B cell (primary cell): ENCODE results near the gene MAN2A2. TPM values are rescaled to one million over a fixed set of nuclear protein-coding genes. Genes with fewer than 3 reads are reported as not detected.

ENCODE experiments used
- ATAC-seq: fragments of 200-7000 bp; cut with Tn5 transposase; one replicate; pipeline ENCODE4 v1.10.0; 2021; ENCODE audit warnings: low read depth, mild to moderate bottlenecking, moderate number of reproducible peaks, moderate library complexity
- CTCF ChIA-PET: fragments of 350-600 bp; sonication (Branson Sonifier 250); formaldehyde crosslinking; loops from one replicate; lab custom pipeline; 2021; ENCODE audit warnings: antibody characterized with exemption, inconsistent platforms; lab: Charles Lee
- POLR2A ChIA-PET: fragments of 350-600 bp; sonication (Branson Sonifier 250); formaldehyde crosslinking; loops from one replicate; lab custom pipeline; 2021; ENCODE audit warnings: antibody characterized with exemption; lab: Charles Lee
- DNase-seq: peaks from one replicate; pipeline ENCODE4 v3.0.0; 2013
- H2AFZ ChIP-seq: 2 replicates; pipeline ENCODE4 v1.6.1; 2012; ENCODE audit warnings: mild to moderate bottlenecking, low read depth, low read length; ENCODE audit not compliant: insufficient read depth, poor library complexity, severe bottlenecking
- H3K27ac ChIP-seq, 2 donors: 1 replicate in 1 of 2; 2 replicates in 1 of 2; pipeline ENCODE4 v1.5.1; 2012 to 2013; ENCODE audit warnings: low read length in 2 of 2, mild to moderate bottlenecking in 2 of 2, moderate library complexity in 1 of 2
- H3K27me3 ChIP-seq, 4 experiments: fragments of 200-600 bp in 1 of 4; sonication (generic) in 1 of 4; replicated peaks in 1 of 4; 1 replicate in 2 of 4; 2 replicates in 2 of 4; pipeline versions ENCODE4 v1.6.1 to v1.7.0; 2013 to 2016; ENCODE audit warnings: low read length in 3 of 4, mild to moderate bottlenecking in 2 of 4, mixed read lengths in 1 of 4, moderate library complexity in 1 of 4; ENCODE audit not compliant: insufficient read depth in 4 of 4, control insufficient read depth in 3 of 4; ENCODE audit errors: control extremely low read depth in 1 of 4
- H3K36me3 ChIP-seq, 2 experiments: replicated peaks in 1 of 2; 1 replicate in 1 of 2; 2 replicates in 1 of 2; pipeline versions ENCODE4 v1.6.1 to v1.7.1; 2013; ENCODE audit warnings: low read length in 1 of 2; ENCODE audit not compliant: insufficient read depth in 2 of 2, control insufficient read depth in 1 of 2; ENCODE audit errors: control extremely low read depth in 1 of 2, extremely low read depth in 1 of 2
- H3K4me1 ChIP-seq, 2 donors: fragments of 200-600 bp in 1 of 2; sonication (generic) in 1 of 2; 1 replicate in 1 of 2; 2 replicates in 1 of 2; pipeline versions ENCODE4 v1.5.1 to v1.6.1; 2013 to 2017; ENCODE audit warnings: low read length in 2 of 2; ENCODE audit not compliant: control insufficient read depth in 2 of 2, insufficient read depth in 2 of 2
- H3K4me2 ChIP-seq: replicated peaks from 2 replicates; pipeline ENCODE3; 2012; ENCODE audit warnings: mild to moderate bottlenecking, low read depth, low read length; ENCODE audit not compliant: poor library complexity, severe bottlenecking
- H3K4me3 ChIP-seq, 5 experiments: fragments of 200-600 bp in 1 of 5; sonication (generic) in 1 of 5; 1 replicate in 3 of 5; 2 replicates in 2 of 5; pipeline versions ENCODE4 v1.5.1 to v1.7.0; 2011 to 2016; ENCODE audit warnings: low read length in 4 of 5, mild to moderate bottlenecking in 4 of 5, low read depth in 2 of 5, control low read depth in 1 of 5, moderate library complexity in 1 of 5; ENCODE audit not compliant: insufficient read depth in 1 of 5; ENCODE audit errors: control extremely low read depth in 1 of 5, extremely low read depth in 1 of 5
- H3K79me2 ChIP-seq: fragments of 200-600 bp; sonication (generic); one replicate; pipeline ENCODE4 v1.6.0; 2016; ENCODE audit warnings: low read length; ENCODE audit not compliant: control insufficient read depth, insufficient read depth
- H3K9ac ChIP-seq: fragments of 200-600 bp; sonication (generic); 2 replicates; pipeline ENCODE4 v1.6.1; 2017; ENCODE audit warnings: mild to moderate bottlenecking, low read length, moderate library complexity
- H3K9me3 ChIP-seq, 3 donors: one replicate each; pipeline versions ENCODE4 v1.6.1 to v1.7.1; 2013; ENCODE audit warnings: low read length in 2 of 3; ENCODE audit not compliant: control insufficient read depth in 2 of 3, insufficient read depth in 1 of 3; ENCODE audit errors: control extremely low read depth in 1 of 3
- H4K20me1 ChIP-seq: 2 replicates; pipeline ENCODE4 v1.6.0; 2012; ENCODE audit warnings: mild to moderate bottlenecking, low read length; ENCODE audit not compliant: insufficient read depth, control insufficient read depth, poor library complexity, severe bottlenecking
- H3K27ac Mint-ChIP-seq: one replicate; pipeline ENCODE4 v1.8.0; 2021; ENCODE audit warnings: mixed read lengths
- H3K27me3 Mint-ChIP-seq: one replicate; pipeline ENCODE4 v1.8.0; 2021; ENCODE audit warnings: mixed read lengths
- H3K4me1 Mint-ChIP-seq: one replicate; pipeline ENCODE4 v1.8.0; 2021; ENCODE audit warnings: mixed read lengths
- H3K4me3 Mint-ChIP-seq: one replicate; pipeline ENCODE4 v1.8.0; 2021; ENCODE audit warnings: mixed read lengths
- H3K9me3 Mint-ChIP-seq: one replicate; pipeline ENCODE4 v1.8.0; 2022; ENCODE audit warnings: mixed read lengths; ENCODE audit not compliant: insufficient read depth
- CTCF ChIP-seq: fragments of 200-600 bp; IDR thresholded peaks from one replicate; pipeline ENCODE4 v1.8.0; 2022; ENCODE audit warnings: antibody characterized with exemption, mild to moderate bottlenecking
- EZH2 ChIP-seq: IDR thresholded peaks from 2 replicates; pipeline ENCODE4 v1.6.1; 2012; ENCODE audit warnings: borderline replicate concordance, low read depth, mild to moderate bottlenecking, moderate library complexity, low read length; ENCODE audit not compliant: insufficient read depth, poor library complexity, severe bottlenecking
- WGBS: methylation state at CpG from one replicate; pipeline ENCODE4 v1.1.5; 2013; ENCODE audit warnings: missing lambda C conversion rate; ENCODE audit not compliant: insufficient coverage; 5-methylcytosine and 5-hydroxymethylcytosine counted together
- intact Hi-C: fragments of 100-400 bp; cut with micrococcal nuclease; formaldehyde crosslinking; loops from one replicate; pipeline ENCODE4 v1.10.0; 2022
- polyA plus RNA-seq: library from polyadenylated mRNA; depleted of rRNA; stranded (reverse); fragments of >200 nt; gene quantifications from 2 replicates; pipeline ENCODE4 v1.2.3, GENCODE V29; 2012
- total RNA-seq, 2 donors: library from RNA; stranded (reverse); fragments of 120-200 nt in 1 of 2; gene quantifications; 1 replicate in 1 of 2; 2 replicates in 1 of 2; pipeline versions ENCODE4 v1.2.3 to v1.2.4, GENCODE V29; 2013 to 2022

The MAN2A2 gene
- total and polyA plus RNA-seq, 2 donors (not counting 1 experiment from before 2014, with no cell fraction given): 180 to 234 TPM

DNA sequence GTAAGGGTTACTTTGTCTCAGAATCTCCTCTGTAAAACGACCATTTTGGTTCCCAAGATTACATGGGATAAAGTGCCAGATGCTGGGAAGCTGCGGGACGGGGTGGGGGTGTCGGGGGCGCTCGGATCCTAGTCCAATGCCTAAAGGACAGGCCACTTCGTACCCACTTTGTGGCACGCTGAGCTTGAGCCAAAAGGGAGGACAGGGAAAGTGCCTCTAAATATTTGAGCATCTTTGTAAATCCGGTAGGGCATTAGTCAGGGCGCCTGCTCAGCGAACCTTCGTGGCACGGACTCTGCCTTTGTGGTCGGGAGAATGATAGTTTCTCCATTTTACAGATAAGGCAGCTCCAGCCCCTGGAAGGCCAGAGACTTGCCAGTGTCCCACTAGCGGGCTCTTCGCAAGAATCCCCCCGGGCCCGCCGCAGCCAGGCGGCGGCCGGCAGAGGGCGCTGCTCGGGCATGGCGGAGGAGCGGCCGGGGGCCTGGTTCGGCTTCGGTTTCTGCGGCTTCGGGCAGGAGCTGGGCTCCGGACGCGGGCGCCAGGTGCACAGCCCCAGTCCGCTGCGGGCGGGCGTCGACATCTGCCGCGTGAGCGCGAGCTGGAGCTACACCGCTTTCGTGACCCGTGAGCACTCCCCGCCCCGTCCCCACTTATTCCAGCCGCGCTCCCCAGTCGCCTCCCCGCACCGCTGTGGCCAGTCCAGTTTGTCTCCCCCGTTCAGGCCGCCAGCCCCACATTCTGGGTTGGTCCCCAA, 53.4 kb downstream of the MAN2A2 start:
- Mint-ChIP-seq H3K9me3 (no peaks in the 10 kb centered on the region), H3K4me3 (peak overlapping the region; percentile 90), H3K27ac (peak overlapping the region; percentile 65), H3K27me3 (no peaks in the 10 kb centered on the region), H3K4me1 (peaks cover 21% of the 10 kb centered on the region)
- DNase-seq (peak; percentile 82), ATAC-seq (peak; percentile 18)
- peaks cover 12% of the 10 kb centered on the region for H4K20me1 ChIP-seq
- no peak overlapping the region for H3K27ac ChIP-seq
- TF ChIP-seq CTCF: peak; percentile 94
- no peak for TF ChIP-seq EZH2
- peak overlapping the region; percentile 89 for H3K4me2 ChIP-seq
- H2AFZ ChIP-seq: peak overlapping the region; percentile 56
- no peaks in the 10 kb centered on the region for H3K27me3 ChIP-seq
- peak overlapping the region; percentile 44 for H3K9ac ChIP-seq
- H3K4me1 ChIP-seq: peaks cover 16 to 24% of the 10 kb centered on the region in 2 donors
- H3K4me3 ChIP-seq: peak overlapping the region in 4 of 5 experiments; percentile 31 to 53 (median 46)
- no peaks in the 10 kb centered on the region for H3K9me3 ChIP-seq
- CTCF ChIA-PET: interaction anchor here (0.5 to 8.7 kb wide), 30 partner anchors 8 to 580 kb away, joined by 3 to 118 read pairs (median 5); partner anchors contain the start of genes HDDC3, MAN2A2, UNC45A and VPS33B
- H3K36me3 ChIP-seq: peaks cover 0 to 25% of the 10 kb centered on the region in 2 experiments
- POLR2A ChIA-PET: interaction anchor here (0.6 to 1.6 kb wide), 2 partner anchors 15 to 19 kb away, joined by 3 to 9 read pairs; no protein-coding TSS in a partner anchor
- intact Hi-C loops: loop anchor here (1.0 to 5.0 kb wide), 4 partner anchors 66 to 314 kb away; partner anchors contain the start of gene VPS33B
- 17% methylated on average over 56 of the region's 56 CpGs for WGBS
- H3K79me2 ChIP-seq: peaks cover 13% of the 10 kb centered on the region
